Activated effector memory CD4-positive, alpha-beta T cell treated with anti-CD3 and anti-CD28 coated beads, Interleukin-2, amount 50 U/mL, for 16 hours (primary cell): ENCODE results near the gene VPS18.
A peak's percentile ranks its signal among the peaks of the same experiment; 100 is the strongest.

ENCODE experiments used
- DNase-seq: peaks from one replicate; pipeline ENCODE4 v3.0.0-alpha.2; 2020

Gene VPS18

DNA sequence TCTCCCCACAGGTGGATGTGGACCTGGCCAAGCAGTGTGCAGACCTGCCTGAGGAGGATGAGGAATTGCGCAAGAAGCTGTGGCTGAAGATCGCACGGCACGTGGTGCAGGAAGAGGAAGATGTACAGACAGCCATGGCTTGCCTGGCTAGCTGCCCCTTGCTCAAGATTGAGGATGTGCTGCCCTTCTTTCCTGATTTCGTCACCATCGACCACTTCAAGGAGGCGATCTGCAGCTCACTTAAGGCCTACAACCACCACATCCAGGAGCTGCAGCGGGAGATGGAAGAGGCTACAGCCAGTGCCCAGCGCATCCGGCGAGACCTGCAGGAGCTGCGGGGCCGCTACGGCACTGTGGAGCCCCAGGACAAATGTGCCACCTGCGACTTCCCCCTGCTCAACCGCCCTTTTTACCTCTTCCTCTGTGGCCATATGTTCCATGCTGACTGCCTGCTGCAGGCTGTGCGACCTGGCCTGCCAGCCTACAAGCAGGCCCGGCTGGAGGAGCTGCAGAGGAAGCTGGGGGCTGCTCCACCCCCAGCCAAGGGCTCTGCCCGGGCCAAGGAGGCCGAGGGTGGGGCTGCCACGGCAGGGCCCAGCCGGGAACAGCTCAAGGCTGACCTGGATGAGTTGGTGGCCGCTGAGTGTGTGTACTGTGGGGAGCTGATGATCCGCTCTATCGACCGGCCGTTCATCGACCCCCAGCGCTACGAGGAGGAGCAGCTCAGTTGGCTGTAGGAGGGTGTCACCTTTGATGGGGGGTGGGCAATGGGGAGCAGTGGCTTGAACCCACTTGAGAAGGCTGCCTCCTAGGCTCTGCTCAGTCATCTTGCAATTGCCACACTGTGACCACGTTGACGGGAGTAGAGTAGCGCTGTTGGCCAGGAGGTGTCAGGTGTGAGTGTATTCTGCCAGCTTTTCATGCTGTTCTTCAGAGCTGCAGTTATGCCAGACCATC lies 8.6 kb downstream of the VPS18 start:
- no peak for DNase-seq

GRCh38 chr15:40904552-40905201 lies 10.4 kb downstream of the VPS18 start:
- DNase-seq = no peak

DNA sequence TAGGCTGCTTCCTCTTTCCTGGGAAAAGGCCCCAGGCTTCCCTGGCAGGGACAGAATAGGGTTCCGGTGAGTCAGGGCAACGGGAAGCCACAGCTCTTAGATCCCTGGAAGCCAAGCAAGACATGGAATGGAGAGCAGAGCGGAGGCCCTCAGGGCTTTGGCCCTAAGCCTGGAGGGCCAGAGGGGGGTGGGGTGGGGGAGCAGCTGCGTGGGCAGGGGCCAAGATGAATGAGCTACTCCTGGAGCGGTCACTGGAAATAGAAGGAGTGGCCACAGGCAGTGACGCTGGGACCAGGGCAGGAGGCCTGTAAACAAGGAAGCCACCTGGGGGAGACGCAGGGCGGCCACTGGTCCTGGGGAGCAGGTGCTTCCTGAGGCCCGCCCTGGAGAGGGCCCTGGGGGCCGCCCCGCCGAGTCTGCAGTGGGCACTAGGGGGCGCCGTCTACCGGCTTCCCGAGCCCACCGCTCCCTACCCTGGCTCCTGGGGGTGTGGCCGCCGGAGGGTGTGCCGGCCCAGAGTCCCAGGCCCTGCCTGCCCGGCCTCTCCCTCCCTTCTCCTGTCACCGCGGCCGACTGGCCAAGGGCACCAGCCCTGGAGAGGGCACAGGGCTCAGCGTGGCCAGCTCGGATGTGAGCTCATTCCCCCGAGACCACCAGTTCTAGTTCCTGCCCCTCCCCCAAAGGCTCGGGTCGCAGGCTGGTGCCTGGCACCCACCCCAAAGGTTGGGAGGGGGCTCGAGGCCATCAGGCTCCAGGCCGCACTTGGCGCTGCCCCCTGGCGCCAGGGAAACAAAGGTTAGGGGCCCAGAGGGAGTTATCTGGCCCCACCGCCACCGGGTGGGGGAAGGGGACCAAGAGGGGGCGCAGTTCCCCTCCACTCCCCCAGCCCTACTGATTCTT lies 12.1 kb downstream of the VPS18 start:
- peak; percentile 92 for DNase-seq

GRCh38 chr15:40906991-40907802 lies 12.9 kb downstream of the VPS18 start:
- DNase-seq = peak; percentile 83

DNA sequence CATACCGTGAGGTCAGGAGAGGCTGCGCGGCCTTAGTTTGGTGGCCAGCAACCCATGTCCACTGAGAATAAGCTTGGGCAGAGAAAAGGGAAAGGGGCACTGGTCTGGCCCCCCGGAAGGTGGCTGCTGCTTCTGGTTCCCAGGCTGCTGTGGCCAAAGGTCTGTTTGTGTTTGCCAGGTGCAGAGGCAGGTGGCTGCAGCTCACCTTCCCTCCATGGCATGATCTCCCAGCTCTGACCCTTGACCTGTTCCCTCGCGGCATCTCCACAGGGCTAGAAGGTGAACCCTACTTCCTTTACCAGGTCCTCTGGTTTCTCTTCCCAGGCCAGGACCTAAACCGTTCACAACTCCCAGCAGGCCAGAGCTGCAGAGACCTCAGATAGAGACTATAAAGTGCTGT lies 13.8 kb downstream of the VPS18 start:
- DNase-seq = no peak

- DNase-seq = no peak
Observed at GRCh38 chr15:40909662-40910630, 15.7 kb downstream of the VPS18 start.

DNA sequence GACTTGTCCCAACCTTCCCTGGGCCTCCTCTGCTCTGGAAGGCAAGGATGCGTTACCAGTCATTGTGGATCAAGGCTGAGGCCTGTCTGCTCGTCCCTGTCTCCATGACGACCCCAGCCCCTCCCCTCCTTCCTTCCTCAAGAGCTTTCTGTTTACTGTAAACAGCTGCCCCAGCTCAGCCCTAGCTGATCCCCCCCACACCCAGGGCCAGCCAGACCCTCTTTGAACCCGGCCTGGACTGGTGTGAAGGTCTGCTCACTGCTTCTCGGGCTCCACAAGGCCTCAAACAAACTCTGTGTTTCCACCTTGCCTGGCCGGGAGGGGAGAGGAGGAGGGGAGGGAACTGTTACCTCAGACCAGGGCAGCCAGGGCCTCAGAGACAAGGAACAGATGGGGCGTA lies 16.9 kb downstream of the VPS18 start:
- no peak for DNase-seq

GRCh38 chr15:40911693-40912092 lies 17.4 kb downstream of the VPS18 start:
- no peak for DNase-seq

DNA sequence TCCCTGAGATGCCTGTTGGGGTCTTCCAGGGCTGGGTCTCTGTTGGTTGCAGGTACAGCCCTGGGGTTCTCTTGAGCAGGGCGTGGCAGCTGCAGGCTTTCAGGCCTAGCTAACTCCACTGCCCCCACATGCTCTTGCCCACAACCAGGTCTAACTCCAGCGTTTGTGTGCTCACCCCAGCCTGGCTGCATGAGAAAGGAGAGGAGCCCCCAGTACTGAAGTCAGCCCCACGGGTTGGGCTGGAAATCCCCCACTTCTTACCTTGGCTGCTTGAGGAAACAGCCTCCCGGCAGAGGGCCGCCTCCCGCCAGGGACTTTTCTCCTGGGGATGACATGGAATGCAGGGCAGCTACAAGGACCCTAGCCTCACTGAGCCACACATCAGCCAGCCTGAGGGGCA lies 18.2 kb downstream of the VPS18 start:
- DNase-seq = no peak

DNA sequence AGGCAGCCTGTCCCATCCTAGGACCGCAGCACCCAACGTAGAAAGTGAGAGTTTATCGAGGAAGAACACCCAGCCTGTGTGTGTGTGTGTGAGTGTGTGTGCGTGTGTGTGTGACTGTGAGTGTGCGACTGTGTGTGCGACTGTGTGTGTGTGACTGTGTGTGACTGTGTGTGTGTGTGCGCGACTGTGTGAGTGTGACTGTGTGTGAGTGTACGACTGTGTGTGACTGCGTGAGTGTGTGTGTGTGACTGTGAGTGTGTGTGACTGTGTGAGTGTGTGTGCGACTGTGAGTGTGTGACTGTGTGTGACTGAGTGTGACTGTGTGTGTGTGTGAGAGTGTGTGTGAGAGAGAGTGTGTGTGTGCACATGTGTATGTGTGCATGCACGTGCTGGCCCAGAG lies 19.8 kb downstream of the VPS18 start:
- no peak for DNase-seq

DNA sequence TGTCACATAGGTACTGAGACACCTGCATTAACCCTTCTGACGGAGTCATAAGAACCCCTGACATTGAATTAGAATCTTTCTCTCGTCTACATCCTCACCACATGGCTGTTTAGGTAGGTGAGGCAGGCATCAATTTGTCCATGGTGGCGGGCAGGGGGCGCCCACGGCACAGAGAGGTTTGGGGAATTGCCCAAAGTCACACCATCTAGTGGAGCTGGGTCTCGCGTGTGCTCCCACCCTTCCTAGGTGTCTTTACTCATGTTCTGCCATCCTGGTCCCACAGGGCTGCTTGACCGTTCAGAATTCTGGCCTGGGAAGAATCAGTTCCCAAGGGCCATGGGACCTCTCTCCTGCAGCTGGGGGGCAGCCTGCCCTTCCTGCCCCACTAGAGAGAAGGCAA lies 20.2 kb downstream of the VPS18 start:
- DNase-seq = no peak

DNA sequence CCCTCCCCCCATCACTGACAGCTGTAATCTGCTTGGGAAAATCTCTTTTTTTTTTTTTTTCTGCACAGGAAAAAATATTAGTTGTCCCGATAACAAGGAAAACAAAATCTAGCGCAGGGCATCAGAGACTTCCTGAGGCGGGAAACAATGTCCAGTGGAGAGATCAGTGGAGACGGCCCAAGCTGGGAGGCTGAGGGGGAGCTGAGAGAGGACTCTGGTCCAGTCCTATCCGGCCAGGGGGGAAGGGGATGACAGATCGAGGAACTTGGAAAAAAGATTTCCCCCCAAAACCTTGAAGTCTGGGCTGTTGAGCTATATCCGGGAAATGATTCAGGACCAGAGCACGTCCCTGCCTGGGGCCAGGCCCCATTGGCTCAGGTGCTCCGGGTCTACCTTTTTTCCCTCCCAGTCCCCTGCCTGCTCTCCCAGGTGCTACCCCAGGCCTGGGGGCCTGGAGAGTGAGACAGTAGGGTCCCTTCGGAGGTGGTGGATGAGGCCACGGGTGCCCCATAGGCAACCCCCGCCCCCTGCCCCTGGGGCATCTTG lies 20.9 kb downstream of the VPS18 start:
- no peak for DNase-seq

DNA sequence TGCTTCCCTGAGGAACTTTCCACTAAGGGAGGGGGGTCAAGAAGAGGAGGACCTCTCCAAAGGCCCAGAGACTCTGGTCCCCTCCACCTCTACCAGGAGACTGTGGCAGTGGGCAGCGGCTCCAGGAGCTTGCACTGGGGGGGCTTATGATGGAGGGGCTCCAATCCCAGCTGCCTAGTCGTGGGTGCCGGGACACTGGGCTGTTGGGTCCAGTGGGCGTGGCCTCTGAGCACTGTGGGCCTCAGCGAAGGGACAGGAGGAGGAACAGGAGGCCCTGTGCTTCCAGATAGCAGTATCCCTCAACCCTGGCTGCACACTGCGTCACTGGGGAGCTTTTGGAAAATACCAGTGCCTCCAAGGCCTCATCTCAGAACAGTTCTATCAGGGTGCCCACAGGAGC lies 21.4 kb downstream of the VPS18 start:
- DNase-seq = no peak

DNA sequence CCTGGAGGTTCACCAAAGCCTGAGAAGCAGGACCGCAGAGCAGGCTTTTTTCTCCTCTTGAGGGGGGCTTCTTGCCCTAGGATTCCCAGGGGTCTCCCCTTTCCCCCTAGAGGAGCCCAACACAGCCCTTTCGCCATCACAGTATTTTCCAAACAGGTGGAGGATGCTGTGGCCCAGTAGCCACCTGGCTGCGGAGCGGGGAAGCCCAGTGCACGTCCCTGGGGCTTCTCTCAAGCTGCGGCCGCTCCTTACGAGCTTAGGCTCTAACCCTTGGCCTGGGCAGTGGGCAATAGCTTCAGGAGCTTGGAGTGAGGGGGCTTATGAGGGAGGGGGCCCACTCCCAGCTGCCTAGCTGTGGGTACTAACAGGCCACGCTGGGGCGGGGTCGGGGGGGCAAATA lies 23.3 kb downstream of the VPS18 start:
- no peak for DNase-seq

- no peak for DNase-seq
Observed at GRCh38 chr15:40918146-40918798, 24.0 kb downstream of the VPS18 start.

DNA sequence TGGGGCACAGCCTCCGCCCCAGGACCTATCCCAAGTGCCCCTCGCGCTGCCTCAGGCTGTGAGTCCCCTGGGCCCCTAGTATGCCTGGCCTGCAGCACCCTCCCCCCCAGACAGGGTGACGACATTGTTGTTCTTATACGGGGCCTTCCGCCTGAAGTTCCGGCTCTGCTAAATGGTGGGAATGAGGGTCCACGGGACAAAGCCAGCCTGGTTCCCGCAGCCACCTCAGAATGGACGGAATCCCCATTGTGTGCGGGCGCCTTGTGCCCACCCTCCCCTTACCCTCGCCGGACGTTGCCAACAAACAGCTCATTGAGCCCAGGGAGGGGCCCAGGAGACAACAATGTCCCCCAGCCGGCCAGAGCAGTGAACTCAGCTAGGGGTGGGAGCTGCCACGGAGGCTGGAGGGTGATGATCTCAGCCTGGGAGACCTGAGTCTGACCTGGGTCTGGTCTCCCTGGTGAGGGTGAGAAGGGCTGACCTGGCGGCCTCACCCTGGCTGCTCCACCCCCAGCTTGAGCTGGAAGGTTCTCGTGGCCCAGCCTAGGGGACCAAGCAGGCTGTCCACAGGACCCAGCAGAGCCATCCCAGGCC lies 24.6 kb downstream of the VPS18 start:
- DNase-seq = no peak

DNA sequence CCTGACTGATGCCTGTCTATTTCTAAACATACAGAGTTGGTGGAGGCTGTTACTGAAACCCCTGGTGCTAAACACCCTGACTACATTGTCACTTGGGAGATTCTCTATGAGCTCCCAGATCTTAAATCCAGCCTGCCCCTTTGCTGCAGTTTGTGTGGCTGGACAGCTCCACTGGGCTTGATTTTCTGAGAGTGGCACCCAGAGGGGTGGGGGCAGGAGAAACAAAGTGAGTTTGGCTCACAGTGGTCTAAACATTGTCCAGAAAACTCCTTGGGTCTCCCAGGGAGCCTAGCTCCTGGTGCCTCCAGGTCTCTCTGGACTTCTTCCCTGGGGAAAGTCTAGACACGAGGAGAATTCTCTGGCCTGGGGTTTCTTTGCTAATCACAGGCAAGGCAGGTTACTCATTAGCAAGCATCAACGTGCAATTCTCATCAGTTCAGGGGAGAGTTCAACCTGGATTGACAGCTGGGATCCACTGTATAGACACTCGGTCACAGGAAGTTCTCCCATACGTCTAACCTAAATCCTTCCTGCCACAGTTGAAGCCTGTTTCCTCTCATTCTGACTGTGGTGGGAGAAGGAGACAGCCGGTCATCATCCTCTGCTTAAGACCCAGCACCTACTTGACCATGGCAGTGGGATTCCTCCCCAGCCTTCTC lies 27.8 kb downstream of the VPS18 start:
- DNase-seq = no peak

GRCh38 chr15:40922608-40923005 lies 28.4 kb downstream of the VPS18 start:
- no peak for DNase-seq

GRCh38 chr15:40923551-40923950 lies 29.3 kb downstream of the VPS18 start:
- DNase-seq = no peak
